Bronchial epithelial cell (primary cell): Measurements from ENCODE around the gene TAS1R2. TPM values are rescaled to one million over a fixed set of nuclear protein-coding genes. Genes with fewer than 3 reads are reported as not detected.

Experiments
- DNase-seq: peaks from one replicate; pipeline ENCODE4 v3.0.0-alpha.2; 2010; ENCODE audit warnings: low read depth
- FAIRE-seq: peaks from 2 replicates; lab custom pipeline; 2011; peaks lifted over from hg19 to GRCh38; lab: Jason Lieb, UNC
- H3K27me3 ChIP-seq: 2 replicates; pipeline ENCODE4 v1.5.1; 2011; ENCODE audit warnings: low read length; ENCODE audit not compliant: control insufficient read depth, insufficient read depth
- H3K36me3 ChIP-seq: 2 replicates; pipeline ENCODE4 v1.5.1; 2011; ENCODE audit warnings: low read length; ENCODE audit not compliant: control insufficient read depth, insufficient read depth
- H3K4me3 ChIP-seq: 2 replicates; pipeline ENCODE4 v1.5.1; 2011; ENCODE audit warnings: mild to moderate bottlenecking, low read depth, low read length, control low read depth
- total RNA-seq: library from RNA; depleted of rRNA; stranded (reverse); fragments of >200 nt; gene quantifications from 2 replicates; pipeline ENCODE4 v1.2.1, GENCODE V29; 2014
- TF ChIP-seq, protein P1 (sequence below): IDR thresholded peaks from 2 replicates; pipeline ENCODE4 v1.5.1; 2011; ENCODE audit warnings: mild to moderate bottlenecking, moderate library complexity, low read length, control low read depth, inconsistent platforms; ENCODE audit not compliant: insufficient read depth, severe bottlenecking

The TAS1R2 gene
- total RNA-seq, 1 donor from 2014 or later: not detected

GRCh38 chr1:18879791-18880309, 20.4 kb upstream of the TAS1R2 start:
- H3K36me3 ChIP-seq: peaks cover 7% of the 10 kb centered on the region
- FAIRE-seq (no peak), DNase-seq (no peak)
- H3K4me3 ChIP-seq: no peak overlapping the region
- TF ChIP-seq, protein P1, sequence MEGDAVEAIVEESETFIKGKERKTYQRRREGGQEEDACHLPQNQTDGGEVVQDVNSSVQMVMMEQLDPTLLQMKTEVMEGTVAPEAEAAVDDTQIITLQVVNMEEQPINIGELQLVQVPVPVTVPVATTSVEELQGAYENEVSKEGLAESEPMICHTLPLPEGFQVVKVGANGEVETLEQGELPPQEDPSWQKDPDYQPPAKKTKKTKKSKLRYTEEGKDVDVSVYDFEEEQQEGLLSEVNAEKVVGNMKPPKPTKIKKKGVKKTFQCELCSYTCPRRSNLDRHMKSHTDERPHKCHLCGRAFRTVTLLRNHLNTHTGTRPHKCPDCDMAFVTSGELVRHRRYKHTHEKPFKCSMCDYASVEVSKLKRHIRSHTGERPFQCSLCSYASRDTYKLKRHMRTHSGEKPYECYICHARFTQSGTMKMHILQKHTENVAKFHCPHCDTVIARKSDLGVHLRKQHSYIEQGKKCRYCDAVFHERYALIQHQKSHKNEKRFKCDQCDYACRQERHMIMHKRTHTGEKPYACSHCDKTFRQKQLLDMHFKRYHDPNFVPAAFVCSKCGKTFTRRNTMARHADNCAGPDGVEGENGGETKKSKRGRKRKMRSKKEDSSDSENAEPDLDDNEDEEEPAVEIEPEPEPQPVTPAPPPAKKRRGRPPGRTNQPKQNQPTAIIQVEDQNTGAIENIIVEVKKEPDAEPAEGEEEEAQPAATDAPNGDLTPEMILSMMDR: no peak
- H3K27me3 ChIP-seq: no peaks in the 10 kb centered on the region

DNA sequence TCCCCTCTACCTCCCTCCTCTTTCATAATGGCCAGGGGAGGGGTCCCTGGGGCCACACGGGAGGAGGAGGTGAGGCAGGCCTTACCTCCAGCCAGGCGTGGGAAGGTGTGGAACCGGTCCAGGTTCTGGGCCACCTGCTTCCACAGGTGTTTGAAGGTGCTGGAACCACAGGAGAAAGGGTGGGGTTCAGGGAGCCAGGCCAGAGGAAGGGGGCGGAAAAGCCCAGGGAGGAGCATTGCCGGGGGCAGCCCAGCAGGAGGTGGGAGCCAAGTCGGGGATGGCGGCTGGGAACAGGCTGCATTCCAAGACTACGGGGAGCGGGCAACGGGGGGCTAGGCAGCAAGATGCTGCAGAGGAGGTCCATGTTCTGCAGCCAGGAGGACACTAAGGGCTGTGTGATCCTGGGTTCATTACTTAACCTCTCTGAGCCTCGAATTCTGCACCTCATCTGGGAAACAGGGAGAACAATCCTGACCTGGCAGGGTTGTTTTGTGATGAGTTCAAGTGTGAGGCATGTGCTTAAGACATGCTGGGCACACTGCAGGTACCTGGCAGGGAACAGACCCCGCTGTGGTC, 19.8 kb upstream of the TAS1R2 start:
- Histone ChIP-seq H3K27me3 (no peaks in the 10 kb centered on the region), H3K4me3 (no peak overlapping the region), H3K36me3 (peaks cover 8% of the 10 kb centered on the region)
- TF ChIP-seq, protein P1: no peak
- FAIRE-seq (no peak), DNase-seq (no peak)

GRCh38 chr1:18878538-18879214, 19.2 kb upstream of the TAS1R2 start:
- FAIRE-seq (no peak), DNase-seq (no peak)
- TF ChIP-seq, protein P1: no peak
- peaks cover 11% of the 10 kb centered on the region for H3K36me3 ChIP-seq
- no peaks in the 10 kb centered on the region for H3K27me3 ChIP-seq
- no peak overlapping the region for H3K4me3 ChIP-seq

DNA sequence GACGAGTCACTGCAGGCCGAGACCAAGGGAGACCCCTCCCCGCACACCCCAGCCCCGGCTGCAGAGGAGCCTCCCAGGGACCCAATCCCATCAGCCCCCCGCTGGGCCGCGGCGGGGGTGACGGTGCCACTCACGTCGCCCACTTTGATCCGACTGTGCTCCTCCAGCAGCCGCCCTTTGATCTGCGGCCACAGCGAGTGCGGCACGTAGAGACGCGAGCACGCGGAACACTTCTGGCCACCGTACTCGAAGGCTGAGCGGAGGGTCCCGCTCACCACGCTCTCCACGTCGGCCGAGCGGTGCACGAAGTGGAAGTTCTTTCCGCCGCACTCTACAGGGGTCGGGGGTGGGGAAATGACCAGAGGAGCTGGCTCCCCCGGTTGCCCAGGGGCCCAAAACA, 17.8 kb upstream of the TAS1R2 start:
- H3K36me3 ChIP-seq: peaks cover 9% of the 10 kb centered on the region
- no peak for DNase-seq
- no peak for FAIRE-seq
- H3K4me3 ChIP-seq: no peak overlapping the region
- TF ChIP-seq, protein P1: no peak
- no peaks in the 10 kb centered on the region for H3K27me3 ChIP-seq

DNA sequence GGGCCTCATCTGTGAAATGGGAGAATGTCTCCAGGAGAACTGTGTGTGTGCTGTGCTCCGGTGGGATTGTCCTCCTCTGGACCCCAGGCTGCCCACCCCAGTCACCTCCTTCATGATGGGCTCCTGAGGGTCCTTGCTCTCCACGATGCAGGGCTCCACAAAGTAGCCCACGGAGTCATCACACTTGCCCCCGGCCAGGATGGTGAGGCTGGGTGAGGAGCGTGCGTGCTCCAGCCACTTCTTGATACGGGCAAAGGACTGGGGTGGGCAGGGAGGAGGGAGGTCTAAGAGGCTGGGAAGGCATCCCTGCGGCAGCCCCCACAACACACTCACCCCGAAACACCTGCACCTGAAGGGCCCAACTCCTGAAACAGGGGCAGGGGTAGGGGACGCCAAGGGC, 16.8 kb upstream of the TAS1R2 start:
- DNase-seq (no peak), FAIRE-seq (no peak)
- no peaks in the 10 kb centered on the region for H3K27me3 ChIP-seq
- peaks cover 9% of the 10 kb centered on the region for H3K36me3 ChIP-seq
- H3K4me3 ChIP-seq: no peak overlapping the region
- TF ChIP-seq, protein P1: no peak
